Eye (tissue), 1 donor: ENCODE measurements around the gene TACO1.

Source experiments
- DNase-seq: peaks from one replicate; pipeline ENCODE4 v3.0.0-alpha.2; 2015

Gene TACO1

GRCh38 chr17:63600569-63601438 is at the start of gene TACO1:
Gene TACO1, plus strand, starts transcription at chr17:63600895. Its CDS starts 189 bp downstream, at chr17:63601084.
- DNase-seq = peak; percentile 93

GRCh38 chr17:63552211-63552610 is 48.5 kb upstream of the TACO1 start:
- DNase-seq = no peak

DNA sequence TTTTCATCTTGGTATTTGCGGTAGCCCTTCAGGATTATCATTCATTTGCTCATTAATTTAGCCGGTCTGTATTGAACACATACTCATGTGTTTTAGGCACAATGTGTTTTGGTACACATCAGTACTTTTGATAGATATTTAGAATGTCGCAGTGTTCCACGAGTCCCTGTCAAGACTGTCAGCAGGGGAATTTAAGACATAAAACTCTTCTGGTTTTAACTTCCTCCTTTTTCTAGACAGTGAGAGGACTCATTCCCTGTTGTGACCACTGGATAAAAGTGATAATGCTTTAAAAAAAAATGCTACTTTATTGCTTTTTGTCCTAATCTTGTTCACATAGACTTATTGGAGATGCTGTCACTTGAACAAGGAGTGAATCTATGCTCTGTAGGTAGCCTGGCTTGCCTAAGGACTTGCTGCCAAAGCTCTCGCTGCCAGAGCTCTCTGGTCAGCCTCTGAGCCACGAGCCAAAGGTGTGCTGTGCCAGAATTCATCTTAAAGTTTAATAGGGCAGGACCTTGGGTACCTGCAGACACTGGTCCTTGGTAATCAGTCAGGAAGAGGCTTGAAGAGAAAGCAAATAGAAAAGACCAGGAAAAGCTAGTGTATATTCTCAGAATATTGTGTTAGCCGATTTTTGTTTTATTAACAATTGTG is 45.1 kb upstream of the TACO1 start:
- DNase-seq = no peak

DNA sequence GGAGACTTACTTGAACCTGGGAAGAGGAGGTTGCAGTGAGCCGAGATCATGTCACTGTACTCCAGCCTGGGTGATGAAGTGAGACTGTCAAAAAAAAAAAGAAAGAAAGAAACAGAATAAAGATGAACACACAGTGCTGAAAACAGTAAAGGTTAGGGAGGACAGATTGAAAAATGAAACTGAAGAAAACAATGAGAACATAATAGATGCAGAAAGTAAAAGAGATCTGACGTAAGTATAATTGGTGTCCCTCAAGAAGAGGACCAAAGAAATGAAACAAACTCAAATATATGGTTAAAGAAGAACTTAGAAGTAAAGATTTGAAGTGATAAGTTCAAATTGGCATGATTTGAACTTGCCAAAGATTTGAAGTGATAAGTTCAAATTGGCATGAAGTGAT is 43.3 kb upstream of the TACO1 start:
- DNase-seq = no peak

GRCh38 chr17:63558441-63558840 is 42.3 kb upstream of the TACO1 start:
- DNase-seq = no peak

GRCh38 chr17:63561819-63562218 is 38.9 kb upstream of the TACO1 start:
- no peak for DNase-seq

- no peak for DNase-seq
Measured at GRCh38 chr17:63563339-63563738, 37.4 kb upstream of the TACO1 start.

- no peak for DNase-seq
Measured at GRCh38 chr17:63564562-63564961, 36.1 kb upstream of the TACO1 start.

DNA sequence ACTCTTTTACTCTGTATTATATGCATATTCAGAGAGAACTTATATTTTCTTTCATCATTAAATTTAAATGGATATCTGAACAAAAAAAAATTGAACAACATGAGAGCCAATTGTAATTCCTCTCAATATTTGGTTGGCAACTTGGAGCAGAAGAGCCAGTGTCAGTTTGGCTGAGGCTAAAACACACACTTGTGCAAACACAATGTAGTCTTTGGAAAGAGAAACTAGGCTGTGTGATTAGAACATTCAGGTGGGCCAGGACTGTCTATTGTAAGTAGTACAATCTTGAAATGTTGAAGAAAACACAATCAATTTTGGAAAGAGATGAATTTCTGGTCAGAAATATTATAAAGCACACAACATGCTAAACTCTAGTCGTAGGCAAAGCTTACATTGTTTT is 33.5 kb upstream of the TACO1 start:
- no peak for DNase-seq

- DNase-seq = no peak
Measured at GRCh38 chr17:63568563-63568962, 32.1 kb upstream of the TACO1 start.

- no peak for DNase-seq
Measured at GRCh38 chr17:63571632-63572310, 28.9 kb upstream of the TACO1 start.

DNA sequence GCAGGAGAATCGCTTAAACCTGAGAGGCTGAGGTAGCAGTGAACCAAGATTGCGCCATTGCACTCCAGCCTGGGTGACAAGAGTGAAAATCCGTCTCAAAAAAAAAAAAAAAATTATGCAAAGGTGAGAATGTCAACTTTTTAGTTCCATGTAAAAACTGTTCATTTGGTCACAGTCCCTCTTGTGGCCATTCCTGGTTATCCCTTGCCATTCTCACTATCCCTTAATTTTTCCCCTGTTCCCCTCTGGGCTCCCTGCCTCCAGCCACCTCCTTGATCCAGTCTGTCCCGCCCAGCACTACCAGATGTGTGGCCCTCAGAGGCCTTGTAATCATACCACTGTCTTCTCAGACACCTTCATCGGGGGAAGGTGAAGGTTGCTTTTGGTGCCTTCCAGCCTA is 27.1 kb upstream of the TACO1 start:
- DNase-seq = no peak

GRCh38 chr17:63578027-63578768 is 22.5 kb upstream of the TACO1 start:
- no peak for DNase-seq

DNA sequence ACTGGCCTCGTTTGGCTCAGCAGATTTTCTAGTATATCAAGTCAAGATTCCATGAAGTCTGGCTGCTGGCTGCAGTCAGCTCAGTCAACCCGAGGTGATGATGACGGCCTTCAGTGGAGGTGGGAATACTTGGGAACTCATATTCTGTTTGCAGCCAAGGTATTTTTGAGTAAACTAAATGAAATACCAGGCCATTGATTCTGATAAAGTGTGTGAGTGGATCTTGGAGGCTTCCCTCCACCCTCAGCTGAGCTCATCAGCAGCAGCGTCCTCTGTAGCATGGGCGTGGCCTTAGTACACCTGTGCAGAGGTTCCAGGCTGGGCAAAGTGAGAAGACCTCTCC is 22.0 kb upstream of the TACO1 start:
- no peak for DNase-seq

GRCh38 chr17:63579633-63580032 is 21.1 kb upstream of the TACO1 start:
- DNase-seq = no peak

- DNase-seq = no peak
Measured at GRCh38 chr17:63587770-63588169, 12.9 kb upstream of the TACO1 start.

- no peak for DNase-seq
Measured at GRCh38 chr17:63588797-63589196, 11.9 kb upstream of the TACO1 start.

- DNase-seq = no peak
Measured at GRCh38 chr17:63589646-63590045, 11.0 kb upstream of the TACO1 start.

DNA sequence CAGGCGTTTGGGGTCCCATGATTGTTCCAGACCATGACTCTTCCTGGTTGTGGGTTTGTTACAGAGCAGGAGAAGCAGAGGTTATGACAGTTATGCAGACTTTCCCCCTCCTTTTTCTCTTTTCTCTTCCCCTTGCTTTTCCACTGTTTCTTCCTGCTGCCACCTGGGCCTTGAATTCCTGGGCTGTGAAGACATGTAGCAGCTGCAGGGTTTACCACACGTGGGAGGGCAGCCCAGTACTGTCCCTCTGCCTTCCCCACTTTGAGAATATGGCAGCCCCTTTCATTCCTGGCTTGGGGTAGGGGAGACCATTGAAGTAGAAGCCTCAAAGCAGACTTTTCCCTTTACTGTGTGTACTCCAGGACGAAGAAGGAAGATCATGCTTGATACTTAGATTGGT is 7.9 kb upstream of the TACO1 start:
- no peak for DNase-seq

DNA sequence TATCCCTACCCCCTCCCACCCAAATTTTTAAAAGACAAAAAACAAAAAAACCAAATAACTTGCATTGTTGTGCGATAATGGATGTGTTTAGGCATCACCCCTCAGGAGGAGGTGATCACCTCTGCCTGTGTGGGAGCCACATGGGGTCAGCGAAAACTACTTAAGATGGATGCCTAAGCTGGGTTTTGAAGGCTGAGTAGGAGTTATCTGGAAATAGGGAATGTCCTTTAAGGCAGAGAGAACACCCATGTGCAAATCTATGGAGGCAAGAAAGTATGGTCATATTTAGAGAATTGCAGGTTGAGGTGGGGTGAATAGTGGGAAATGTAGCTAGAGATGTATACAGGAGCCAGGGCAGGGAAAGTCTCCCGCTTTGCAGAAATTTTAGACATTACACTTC is 5.6 kb upstream of the TACO1 start:
- no peak for DNase-seq

DNA sequence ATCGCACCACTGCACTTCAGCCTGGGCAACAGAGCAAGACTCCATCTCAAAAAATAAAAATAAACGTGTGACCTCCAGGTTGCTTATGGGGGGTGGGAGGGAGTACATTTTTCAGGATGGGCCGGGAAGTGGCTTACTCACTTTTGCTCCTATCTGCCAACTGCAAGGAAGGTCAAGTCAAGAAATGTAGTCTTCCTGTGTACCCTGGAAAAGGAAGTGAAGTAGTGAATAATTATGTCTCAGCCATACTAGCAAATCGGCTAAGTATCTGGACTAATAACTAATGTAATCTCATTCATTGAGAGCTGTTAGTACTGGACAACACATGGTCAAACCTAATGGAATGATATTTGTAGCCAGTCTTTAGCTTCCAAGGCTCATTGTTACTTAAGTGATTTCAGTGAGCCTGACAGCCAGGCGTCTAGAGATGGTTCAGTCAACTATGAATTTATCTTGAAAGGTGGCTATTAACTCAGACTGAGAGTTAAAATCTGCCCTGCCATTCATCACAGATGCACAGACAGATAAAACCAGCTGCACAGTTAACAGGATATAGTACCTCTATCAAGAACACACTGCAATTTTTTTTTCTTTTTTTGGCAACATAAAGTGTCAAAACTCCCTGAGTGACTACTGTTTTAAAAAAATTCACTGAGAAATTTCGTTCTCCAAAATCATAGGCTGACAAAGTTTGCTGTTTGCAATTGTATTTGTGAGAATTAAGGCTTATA is 3.7 kb upstream of the TACO1 start:
- DNase-seq = peak; percentile 9

DNA sequence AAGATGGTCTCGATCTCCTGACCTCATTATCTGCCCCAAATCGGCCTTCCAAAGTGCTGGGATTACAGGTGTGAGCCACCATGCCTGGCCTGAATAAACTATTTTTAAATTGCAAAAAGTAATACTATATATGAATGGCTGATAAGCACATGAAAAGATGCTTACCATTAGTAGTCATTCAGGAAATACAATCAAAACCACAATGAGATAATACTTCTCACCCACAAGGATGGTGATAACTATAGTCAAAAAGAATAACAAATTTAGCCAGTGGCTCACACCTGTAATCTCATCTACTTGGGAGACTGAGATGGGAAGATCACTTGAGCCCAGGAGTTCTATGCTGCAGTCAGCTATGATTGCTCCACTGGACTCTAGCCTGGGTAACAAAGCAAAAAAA is 2.4 kb upstream of the TACO1 start:
- no peak for DNase-seq
